ENCODE measurements around the gene ACSL6. TPM values are rescaled to one million over a fixed set of nuclear protein-coding genes. Genes with fewer than 3 reads are reported as not detected.

The ACSL6 gene
- total RNA-seq, 4 donors from 2014 or later = 0.22 to 3.3 (median 0.81) TPM

DNA sequence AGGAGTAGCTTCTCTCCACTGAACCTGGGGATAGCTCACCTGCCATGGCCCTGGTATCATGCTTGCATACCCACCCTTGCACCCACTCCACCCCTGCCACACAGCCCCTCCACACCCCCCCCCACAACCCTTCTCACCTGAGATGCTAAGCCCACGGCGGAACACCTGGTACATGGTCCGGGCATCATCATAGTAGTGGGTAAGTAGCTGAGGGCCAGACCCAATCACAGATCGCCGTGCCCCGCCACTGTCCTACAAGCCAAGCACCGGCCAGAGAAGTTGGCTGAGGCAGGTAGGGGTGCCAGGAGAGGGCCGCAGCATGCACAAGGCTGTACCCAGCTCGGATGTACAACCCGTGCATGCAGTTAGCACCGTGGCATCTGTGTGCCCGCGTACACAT is 20.7 kb downstream of the ACSL6 start:
- no peaks in the 10 kb centered on the region for H3K4me1 ChIP-seq
- 92 to 97% methylated on average over 13 of the region's 13 CpGs for WGBS, 2 donors
- TF ChIP-seq EP300 (IDR thresholded peaks at IDR 0.05) (no peak), CTCF (IDR thresholded peaks at IDR 0.05) (no peak), POLR2A (IDR thresholded peaks at IDR 0.05) (no peak)
- DNase-seq (ENCODE audit: low spot score in 2 of 2) = no peak
- no peak overlapping the region for H3K27ac ChIP-seq
- no peaks in the 10 kb centered on the region for H3K36me3 ChIP-seq
- no peak overlapping the region for H3K4me3 ChIP-seq
- H3K9me3 ChIP-seq = no peaks in the 10 kb centered on the region
- no peaks in the 10 kb centered on the region for H3K27me3 ChIP-seq

GRCh38 chr5:131988601-131989000 is 22.9 kb downstream of the ACSL6 start:
- Histone ChIP-seq H3K9me3 (no peaks in the 10 kb centered on the region), H3K4me1 (peaks cover 0 to 6% (median 0%) of the 10 kb centered on the region in 4 donors), H3K36me3 (no peaks in the 10 kb centered on the region), H3K4me3 (no peak overlapping the region), H3K27ac (no peak overlapping the region), H3K27me3 (no peaks in the 10 kb centered on the region)
- TF ChIP-seq EP300 (IDR thresholded peaks at IDR 0.05) = no peak
- DNase-seq (ENCODE audit: low spot score in 2 of 2) = no peak
- WGBS, 2 donors = 85 to 100% methylated on average over 2 to 6 of the region's 6 CpGs

DNA sequence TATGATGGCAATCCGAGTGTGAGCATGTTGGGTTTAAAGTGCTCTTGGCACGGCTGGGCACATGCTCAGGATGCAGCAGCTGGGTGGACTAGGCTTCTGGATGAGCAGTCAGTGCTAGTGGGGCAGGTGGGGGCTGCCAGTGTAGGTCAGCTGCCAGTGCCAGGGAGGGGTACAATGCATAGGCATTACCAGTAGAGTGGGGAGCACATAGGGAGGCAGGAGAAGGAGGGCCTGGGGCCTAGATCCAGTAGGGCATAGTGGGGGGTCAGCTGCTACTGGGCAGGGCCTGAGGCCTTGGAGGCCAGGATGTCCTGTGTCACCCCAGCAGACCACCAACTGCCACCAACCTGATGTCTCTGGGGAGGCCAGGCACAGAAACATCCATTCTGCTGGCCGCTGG is 24.2 kb downstream of the ACSL6 start:
- no peaks in the 10 kb centered on the region for H3K9me3 ChIP-seq
- H3K27ac ChIP-seq = no peak overlapping the region
- no peaks in the 10 kb centered on the region for H3K27me3 ChIP-seq
- DNase-seq (ENCODE audit: low spot score in 2 of 2) = no peak
- H3K4me1 ChIP-seq = peaks cover 0 to 17% (median 0%) of the 10 kb centered on the region in 4 donors
- WGBS, 2 donors = 84 to 87% methylated on average over 3 of the region's 3 CpGs
- TF ChIP-seq POLR2A (IDR thresholded peaks at IDR 0.05) (no peak), CTCF (IDR thresholded peaks at IDR 0.05) (no peak), EP300 (IDR thresholded peaks at IDR 0.05) (no peak)
- H3K36me3 ChIP-seq = no peaks in the 10 kb centered on the region
- no peak overlapping the region for H3K4me3 ChIP-seq

GRCh38 chr5:131986161-131986912 is 25.1 kb downstream of the ACSL6 start:
- H3K27ac ChIP-seq = no peak overlapping the region
- H3K9me3 ChIP-seq = no peaks in the 10 kb centered on the region
- DNase-seq (ENCODE audit: low spot score in 2 of 2) = no peak
- TF ChIP-seq CTCF (IDR thresholded peaks at IDR 0.05) = no peak
- peaks cover 0 to 17% (median 0%) of the 10 kb centered on the region in 4 donors for H3K4me1 ChIP-seq
- H3K27me3 ChIP-seq = no peaks in the 10 kb centered on the region
- H3K36me3 ChIP-seq = no peaks in the 10 kb centered on the region
- H3K4me3 ChIP-seq = no peak overlapping the region
- 87 to 88% methylated on average over 8 of the region's 8 CpGs for WGBS, 2 donors

- Histone ChIP-seq H3K9me3 (no peaks in the 10 kb centered on the region), H3K4me1 (peaks cover 0 to 17% (median 0%) of the 10 kb centered on the region in 4 donors), H3K27me3 (no peaks in the 10 kb centered on the region), H3K4me3 (no peak overlapping the region), H3K27ac (no peak overlapping the region), H3K36me3 (no peaks in the 10 kb centered on the region)
- TF ChIP-seq EP300 (IDR thresholded peaks at IDR 0.05) = no peak
- TF ChIP-seq POLR2A (IDR thresholded peaks at IDR 0.05) = no peak
- TF ChIP-seq CTCF (IDR thresholded peaks at IDR 0.05) = no peak
- DNase-seq (ENCODE audit: low spot score in 2 of 2) = no peak
- 93 to 98% methylated on average over 7 to 8 of the region's 8 CpGs for WGBS, 2 donors
Measured at GRCh38 chr5:131984956-131985665, 26.3 kb downstream of the ACSL6 start.
